A549 (cell line): ENCODE measurements around the gene ARHGAP27. TPM values are rescaled to one million over a fixed set of nuclear protein-coding genes. Genes with fewer than 3 reads are reported as not detected.
A peak's percentile ranks its signal among the peaks of the same experiment; 100 is the strongest.

ENCODE experiments used
- ATAC-seq, 2 experiments: fragments of 200-7000 bp in 1 of 2; fragments of >200 bp in 1 of 2; cut with Nextera tagmentation in 1 of 2; cut with Tn5 transposase in 1 of 2; 3 replicates each; pipeline versions ENCODE4 v1.8.0 to v1.9.1; 2018 to 2020; ENCODE audit warnings: mild to moderate bottlenecking in 1 of 2, moderate library complexity in 1 of 2
- CTCF ChIA-PET: fragments of 300-600 bp; sonication (Branson Sonifier 250); formaldehyde crosslinking; extraction: SDS; loops from one replicate; lab custom pipeline; 2021; ENCODE audit warnings: antibody characterized with exemption, inconsistent platforms; lab: Yijun Ruan, JAX
- POLR2A ChIA-PET: fragments of 350-600 bp; formaldehyde crosslinking; extraction: SDS; loops from one replicate; lab custom pipeline; 2021; ENCODE audit warnings: antibody characterized with exemption, inconsistent platforms; lab: Yijun Ruan, JAX
- DNase-seq, 2 experiments: peaks; one replicate each; pipeline versions ENCODE4 v3.0.0 to v3.0.0-alpha.2; 2011 to 2016; ENCODE audit warnings: low read depth in 1 of 2, low spot score in 1 of 2
- FAIRE-seq: peaks from 2 replicates; lab custom pipeline; 2011; peaks lifted over from hg19 to GRCh38; lab: Jason Lieb, UNC
- H3K27ac ChIP-seq, 2 experiments: fragments of >200 bp; sonication (Bioruptor Twin); formaldehyde crosslinking; 3 replicates each; pipeline ENCODE4 v1.5.1; 2016 to 2017
- H3K4me1 ChIP-seq: fragments of >200 bp; sonication (Bioruptor Twin); formaldehyde crosslinking; 3 replicates; pipeline ENCODE4 v1.6.1; 2016
- H3K4me2 ChIP-seq: fragments of >200 bp; sonication (Bioruptor Twin); formaldehyde crosslinking; 3 replicates; pipeline ENCODE4 v1.6.1; 2016
- H3K4me3 ChIP-seq: fragments of >200 bp; sonication (Bioruptor Twin); formaldehyde crosslinking; 3 replicates; pipeline ENCODE4 v1.5.1; 2016
- H3K9me3 ChIP-seq: fragments of >200 bp; sonication (Bioruptor Twin); formaldehyde crosslinking; 3 replicates; pipeline ENCODE4 v1.6.1; 2016
- BCL3 ChIP-seq: fragments of >200 bp; sonication (Bioruptor Twin); formaldehyde crosslinking; IDR thresholded peaks from 3 replicates; pipeline ENCODE4 v1.6.1; 2016
- E2F6 ChIP-seq: IDR thresholded peaks from 2 replicates; pipeline ENCODE4 v1.6.1; 2012; ENCODE audit warnings: low read depth, borderline replicate concordance
- EHF ChIP-seq: fragments of 250-450 bp; sonication (Bioruptor Pico); IDR thresholded peaks from 2 replicates; pipeline ENCODE4 v1.5.0; 2020; ENCODE audit warnings: mild to moderate bottlenecking
- EHMT2 ChIP-seq: fragments of 200-600 bp; sonication (generic); IDR thresholded peaks from 2 replicates; pipeline ENCODE4 v1.6.1; 2016; ENCODE audit warnings: antibody characterized with exemption, low read depth, mild to moderate bottlenecking, moderate library complexity
- ELK1 ChIP-seq: fragments of 150-350 bp; IDR thresholded peaks from 2 replicates; pipeline ENCODE4 v1.6.1; 2014; ENCODE audit warnings: low read depth, mild to moderate bottlenecking, low read length
- EP300 ChIP-seq, 2 experiments: fragments of >200 bp; sonication (Bioruptor Twin); formaldehyde crosslinking; IDR thresholded peaks; 2 replicates in 1 of 2; 3 replicates in 1 of 2; pipeline ENCODE4 v1.6.1; 2016 to 2017
- FOXS1 ChIP-seq: fragments of 250-450 bp; sonication (Bioruptor Pico); IDR thresholded peaks from 2 replicates; pipeline ENCODE4 v1.5.0; 2020; ENCODE audit warnings: mild to moderate bottlenecking, moderate library complexity
- GATA3 ChIP-seq: IDR thresholded peaks from 2 replicates; pipeline ENCODE4 v1.6.1; 2012; ENCODE audit warnings: borderline replicate concordance
- HDAC2 ChIP-seq: fragments of 200-600 bp; sonication (generic); IDR thresholded peaks from 2 replicates; pipeline ENCODE4 v1.6.1; 2016
- HMGXB4 ChIP-seq: fragments of 250-450 bp; sonication (Bioruptor Pico); IDR thresholded peaks from 2 replicates; pipeline ENCODE4 v1.5.0; 2021; ENCODE audit warnings: mild to moderate bottlenecking, moderate library complexity, borderline replicate concordance
- JUN ChIP-seq, 2 experiments: fragments of >200 bp; sonication (Bioruptor Twin); formaldehyde crosslinking; IDR thresholded peaks; 2 replicates in 1 of 2; 3 replicates in 1 of 2; pipeline ENCODE4 v1.6.1; 2016 to 2017
- KDM1A ChIP-seq: fragments of 200-600 bp; sonication (generic); IDR thresholded peaks from 2 replicates; pipeline ENCODE4 v1.6.1; 2016; ENCODE audit warnings: low read depth, mild to moderate bottlenecking
- KDM5A ChIP-seq: fragments of 200-600 bp; sonication (generic); IDR thresholded peaks from 2 replicates; pipeline ENCODE4 v1.6.1; 2016; ENCODE audit warnings: antibody characterized with exemption, mild to moderate bottlenecking
- MYC ChIP-seq: IDR thresholded peaks from 2 replicates; pipeline ENCODE4 v1.6.1; 2012; ENCODE audit warnings: mild to moderate bottlenecking, inconsistent platforms, low read length, improper control_type of control experiment, borderline replicate concordance
- NR3C1 ChIP-seq: fragments of >200 bp; sonication (Bioruptor Twin); formaldehyde crosslinking; IDR thresholded peaks from 3 replicates; pipeline ENCODE4 v1.6.1; 2017
- POLR2A ChIP-seq: IDR thresholded peaks from 2 replicates; pipeline ENCODE4 v1.6.1; 2012; ENCODE audit warnings: mild to moderate bottlenecking, low read length
- RFX5 ChIP-seq: fragments of 450-650 bp; IDR thresholded peaks from 2 replicates; pipeline ENCODE4 v1.7.1; 2014; ENCODE audit warnings: antibody characterized with exemption, mild to moderate bottlenecking, moderate library complexity
- SMC3 ChIP-seq: fragments of >200 bp; sonication (Bioruptor Twin); formaldehyde crosslinking; IDR thresholded peaks from 3 replicates; pipeline ENCODE4 v1.6.1; 2018; ENCODE audit warnings: inconsistent platforms
- SREBF2 ChIP-seq: fragments of 450-650 bp; IDR thresholded peaks from 2 replicates; pipeline ENCODE4 v1.6.1; 2014; ENCODE audit warnings: mild to moderate bottlenecking, moderate library complexity
- TP53 ChIP-seq: fragments of 250-450 bp; sonication (Bioruptor Pico); IDR thresholded peaks from 2 replicates; pipeline ENCODE4 v1.5.0; 2021; ENCODE audit warnings: mild to moderate bottlenecking, moderate library complexity
- ZFP36 ChIP-seq: fragments of 450-650 bp; IDR thresholded peaks from 2 replicates; pipeline ENCODE4 v1.6.1; 2014; ENCODE audit warnings: borderline replicate concordance; ENCODE audit not compliant: partially characterized antibody
- WGBS: methylation state at CpG from one replicate; pipeline ENCODE4 v1.1.6; 2017; ENCODE audit errors: missing lambda C conversion rate; 5-methylcytosine and 5-hydroxymethylcytosine counted together
- polyA plus RNA-seq, 4 experiments: library from polyadenylated mRNA; depleted of rRNA in 3 of 4; stranded (reverse); fragments of >200 nt; fragmentation: RNase III in 1 of 4; extraction: RNeasy Plus Mini Kit Qiagen cat#74134 plus additional on column Dnase treatment in 1 of 4; gene quantifications; 2 replicates in 3 of 4; 3 replicates in 1 of 4; pipeline ENCODE4 v1.2.3, GENCODE V29; 2011 to 2017
- TF ChIP-seq, protein P1 (sequence below): fragments of >200 bp; sonication (Bioruptor Twin); formaldehyde crosslinking; IDR thresholded peaks from 2 replicates; pipeline ENCODE4 v1.6.1; 2016

Gene ARHGAP27
- polyA plus RNA-seq, 2 of the 4 experiments (the other 2 are of a cell fraction), result 10.0 to 16.4 TPM

DNA sequence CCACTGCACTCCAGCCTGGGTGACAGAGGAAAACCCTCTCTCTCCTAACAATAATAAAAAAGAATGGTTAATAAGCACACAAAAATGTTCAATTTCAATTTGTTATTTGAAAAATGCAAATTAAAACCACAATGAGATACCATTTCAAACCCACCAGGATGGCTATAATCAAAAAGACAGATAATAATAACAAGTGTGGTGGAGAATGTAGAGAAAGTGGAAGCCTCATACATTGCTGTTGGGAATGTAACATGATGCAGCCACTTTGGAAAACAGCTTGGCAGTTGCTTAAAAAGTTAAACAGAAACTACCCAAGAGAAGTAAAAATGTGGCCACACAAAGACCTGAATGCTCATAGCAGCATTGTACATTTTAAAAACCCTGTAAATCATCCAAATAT is 64.0 kb downstream of the ARHGAP27 start:
- ChIA-PET POLR2A (interaction anchor here (1.0 to 4.0 kb wide), 3 partner anchors 48 to 52 kb away, joined by 4 to 42 read pairs (median 7); partner anchors contain the start of gene MAP3K14), CTCF (interaction anchor here (0.8 to 18.2 kb wide), 8 partner anchors 9 to 149 kb away, joined by 3 to 294 read pairs (median 16); partner anchors contain the start of gene MAP3K14)
- H3K4me1 ChIP-seq, result peaks cover 68% of the 10 kb centered on the region
- peak overlapping the region; percentile 95 to 97 for H3K27ac ChIP-seq
- DNase-seq (no peak), FAIRE-seq (peak; percentile 76), ATAC-seq (no peak)
- no peak overlapping the region for H3K4me3 ChIP-seq
- no peaks in the 10 kb centered on the region for H3K9me3 ChIP-seq
- no peak overlapping the region for H3K4me2 ChIP-seq
- no peak for TF ChIP-seq FOXS1 (CRISPR knock-in tag)
- TF ChIP-seq SREBF2, result no peak
- TF ChIP-seq KDM5A, result no peak
- TF ChIP-seq NR3C1, result no peak
- no peak for TF ChIP-seq EHMT2
- TF ChIP-seq ZFP36, result no peak
- TF ChIP-seq HDAC2, result no peak
- no peak for TF ChIP-seq SMC3
- TF ChIP-seq TP53 (CRISPR knock-in tag), result no peak

DNA sequence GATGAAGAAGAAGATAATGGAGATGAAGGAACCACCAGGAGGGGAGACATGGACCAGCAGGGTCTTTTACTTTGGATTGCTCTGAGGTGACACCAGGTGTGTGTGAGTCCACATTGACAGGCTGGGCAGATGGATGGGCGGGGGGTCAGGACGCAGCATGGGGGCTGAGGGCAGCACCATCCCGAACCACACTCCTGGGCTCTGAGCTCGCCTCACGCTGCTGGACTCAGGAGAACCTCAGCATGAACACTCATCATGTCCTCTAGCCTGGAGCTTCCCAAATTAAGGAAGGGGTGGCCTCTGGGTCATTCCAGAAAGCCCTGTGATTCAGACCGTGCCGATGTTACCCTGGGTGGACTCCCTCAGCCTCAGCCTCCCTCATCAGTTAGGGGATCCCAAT is 65.5 kb downstream of the ARHGAP27 start:
- TF ChIP-seq, protein P1, sequence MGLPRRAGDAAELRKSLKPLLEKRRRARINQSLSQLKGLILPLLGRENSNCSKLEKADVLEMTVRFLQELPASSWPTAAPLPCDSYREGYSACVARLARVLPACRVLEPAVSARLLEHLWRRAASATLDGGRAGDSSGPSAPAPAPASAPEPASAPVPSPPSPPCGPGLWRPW, result no peak
- TF ChIP-seq BCL3 (no peak), EP300 (IDR thresholded peaks at IDR 0.05) (no peak), EHF (CRISPR knock-in tag) (no peak), MYC (no peak), KDM1A (no peak), E2F6 (no peak), JUN (IDR thresholded peaks at IDR 0.05) (no peak), POLR2A (no peak), ELK1 (no peak), RFX5 (no peak), GATA3 (no peak), HMGXB4 (CRISPR knock-in tag) (no peak), KDM5A (no peak)
- Histone ChIP-seq H3K4me3 (no peak overlapping the region), H3K27ac (peak overlapping the region; percentile 48 to 97), H3K9me3 (no peaks in the 10 kb centered on the region), H3K4me2 (no peak overlapping the region), H3K4me1 (peaks cover 54% of the 10 kb centered on the region)
- 86% methylated on average over 7 of the region's 7 CpGs for whole genome bisulfite sequencing
- ATAC-seq (no peak), DNase-seq (no peak), FAIRE-seq (no peak)
- CTCF ChIA-PET, result interaction anchor here (1.0 to 18.2 kb wide), 9 partner anchors 9 to 131 kb away, joined by 3 to 294 read pairs (median 4); partner anchors contain the start of gene MAP3K14
- POLR2A ChIA-PET, result interaction anchor here (0.6 kb wide), 1 partner anchor 219 kb away, joined by 5 read pairs; the partner anchor contains the start of gene HEXIM1
